ENCODE measurements around the gene CETN2. TPM values are rescaled to one million over a fixed set of nuclear protein-coding genes. Genes with fewer than 3 reads are reported as not detected.

CETN2 gene
- total RNA-seq, 4 donors from 2014 or later = 10.5 to 18.8 (median 13.5) TPM

- TF ChIP-seq POLR2A (IDR thresholded peaks at IDR 0.05) (no peak), CTCF (IDR thresholded peaks at IDR 0.05) (no peak)
- intact Hi-C loops (cut with DNase I; ENCODE audit: low total_unique reads) = no loop called here
- 68 to 84% methylated on average over 7 to 9 of the region's 9 CpGs for WGBS, 2 donors
- no peak overlapping the region for H3K4me3 ChIP-seq (ENCODE audit: low read depth, poor library complexity, severe bottlenecking)
- no peak for DNase-seq (ENCODE audit: low spot score in 2 of 2)
Measured at GRCh38 chrX:152871260-152871659, 40.7 kb upstream of the CETN2 start.

- WGBS, 2 donors = 88 to 97% methylated on average over 5 to 7 of the region's 7 CpGs
- intact Hi-C loops (cut with DNase I; ENCODE audit: low total_unique reads) = no loop called here
- H3K4me3 ChIP-seq (ENCODE audit: low read depth, poor library complexity, severe bottlenecking) = no peak overlapping the region
- no peak for TF ChIP-seq CTCF (IDR thresholded peaks at IDR 0.05)
- TF ChIP-seq POLR2A (IDR thresholded peaks at IDR 0.05) = no peak
- DNase-seq (ENCODE audit: low spot score in 2 of 2) = no peak
Measured at GRCh38 chrX:152869972-152870371, 39.4 kb upstream of the CETN2 start.

- intact Hi-C loops (cut with DNase I; ENCODE audit: low total_unique reads) = no loop called here
- H3K4me3 ChIP-seq (ENCODE audit: low read depth, poor library complexity, severe bottlenecking) = no peak overlapping the region
- TF ChIP-seq CTCF (IDR thresholded peaks at IDR 0.05) = no peak
- TF ChIP-seq POLR2A (IDR thresholded peaks at IDR 0.05) = no peak
- WGBS, 2 donors = 75 to 82% methylated on average over 5 of the region's 5 CpGs
- DNase-seq (ENCODE audit: low spot score in 2 of 2) = no peak
Measured at GRCh38 chrX:152866386-152866785, 35.8 kb upstream of the CETN2 start.

- WGBS, 2 donors = 53 to 71% methylated on average over 15 to 17 of the region's 17 CpGs
- TF ChIP-seq CTCF (IDR thresholded peaks at IDR 0.05) = no peak
- intact Hi-C loops (cut with DNase I; ENCODE audit: low total_unique reads) = no loop called here
Measured at GRCh38 chrX:152865232-152865920, 34.8 kb upstream of the CETN2 start.

GRCh38 chrX:152861826-152862225, 31.3 kb upstream of the CETN2 start:
- 76 to 91% methylated on average over 6 of the region's 6 CpGs for WGBS, 2 donors
- no peak for DNase-seq (ENCODE audit: low spot score in 2 of 2)
- intact Hi-C loops (cut with DNase I; ENCODE audit: low total_unique reads) = no loop called here
- no peak overlapping the region for H3K4me3 ChIP-seq (ENCODE audit: low read depth, poor library complexity, severe bottlenecking)
- TF ChIP-seq POLR2A (IDR thresholded peaks at IDR 0.05) = no peak
- TF ChIP-seq CTCF (IDR thresholded peaks at IDR 0.05) = no peak

More at GRCh38 chrX:152865232-152865920, 34.8 kb upstream of the CETN2 start:
- DNase-seq (ENCODE audit: low spot score in 2 of 2) = no peak
- no peak overlapping the region for H3K4me3 ChIP-seq (ENCODE audit: low read depth, poor library complexity, severe bottlenecking)

- 73 to 74% methylated on average over 3 of the region's 3 CpGs for WGBS, 2 donors
- TF ChIP-seq POLR2A (IDR thresholded peaks at IDR 0.05) (no peak), CTCF (IDR thresholded peaks at IDR 0.05) (no peak)
- intact Hi-C loops (cut with DNase I; ENCODE audit: low total_unique reads) = no loop called here
- DNase-seq (ENCODE audit: low spot score in 2 of 2) = peak in 1 of 2 donors; percentile 25
- H3K4me3 ChIP-seq (ENCODE audit: low read depth, poor library complexity, severe bottlenecking) = no peak overlapping the region
Measured at GRCh38 chrX:152861116-152861515, 30.6 kb upstream of the CETN2 start.

Data from lower leg skin (tissue), 4 donors.